ENCODE results near the gene BRD4. TPM values are rescaled to one million over a fixed set of nuclear protein-coding genes. Genes with fewer than 3 reads are reported as not detected.

BRD4 gene
- total and polyA plus RNA-seq, 10 of the 15 experiments (the other 5 are each of a cell fraction or from before 2014, with no cell fraction given), result 5.3 to 84.4 (median 11.8) TPM

DNA sequence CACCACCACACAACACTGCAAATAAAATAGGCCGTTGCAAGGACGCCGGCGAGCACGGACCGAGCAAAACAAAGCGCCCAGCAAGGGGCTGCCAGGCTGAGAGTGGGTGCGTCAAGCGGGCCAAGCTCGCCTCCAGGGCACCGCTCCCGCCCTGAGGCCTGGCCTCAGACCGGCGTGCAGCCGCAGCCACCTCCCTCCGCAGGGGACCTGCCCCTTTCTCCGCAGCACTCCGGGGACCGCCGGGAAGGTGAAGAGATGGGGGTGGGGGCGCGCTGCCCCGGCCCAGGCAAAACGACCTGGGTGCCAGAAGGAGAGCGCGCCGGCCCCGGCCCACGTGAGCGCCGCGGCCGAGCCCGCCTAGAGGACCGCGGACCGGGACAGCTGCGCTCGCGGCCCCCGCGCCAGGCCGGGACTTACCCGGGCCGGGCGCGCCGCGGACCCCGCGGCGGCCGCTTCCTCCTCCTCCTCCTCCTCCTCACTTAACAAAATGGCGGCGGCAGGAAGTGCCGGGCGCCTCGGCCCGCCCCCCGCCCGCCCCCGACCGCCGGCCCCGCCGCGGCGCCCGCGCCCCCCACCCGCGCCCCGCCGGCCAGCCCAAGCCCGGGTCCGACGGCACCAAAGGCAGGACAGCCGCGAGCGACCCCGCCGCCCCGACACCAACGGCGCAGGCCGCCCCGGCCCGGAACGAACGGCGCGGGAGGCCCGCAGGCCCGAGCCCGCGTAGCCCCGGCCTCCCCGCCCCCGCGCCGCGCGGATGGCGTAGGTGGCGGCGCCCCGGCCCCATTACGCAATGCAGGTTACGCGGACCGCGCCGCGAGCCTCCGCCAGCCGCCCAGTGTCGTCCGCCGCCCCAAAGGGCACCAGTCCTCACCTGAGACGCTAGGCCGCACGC is 674 bp downstream of the BRD4 start (continued):
- TF ChIP-seq, protein P1, sequence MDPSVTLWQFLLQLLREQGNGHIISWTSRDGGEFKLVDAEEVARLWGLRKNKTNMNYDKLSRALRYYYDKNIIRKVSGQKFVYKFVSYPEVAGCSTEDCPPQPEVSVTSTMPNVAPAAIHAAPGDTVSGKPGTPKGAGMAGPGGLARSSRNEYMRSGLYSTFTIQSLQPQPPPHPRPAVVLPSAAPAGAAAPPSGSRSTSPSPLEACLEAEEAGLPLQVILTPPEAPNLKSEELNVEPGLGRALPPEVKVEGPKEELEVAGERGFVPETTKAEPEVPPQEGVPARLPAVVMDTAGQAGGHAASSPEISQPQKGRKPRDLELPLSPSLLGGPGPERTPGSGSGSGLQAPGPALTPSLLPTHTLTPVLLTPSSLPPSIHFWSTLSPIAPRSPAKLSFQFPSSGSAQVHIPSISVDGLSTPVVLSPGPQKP (IDR thresholded peaks at IDR 0.05; ENCODE audit: low read depth, low read length), result no peak
- no peak for TF ChIP-seq CREM (IDR thresholded peaks at IDR 0.05; ENCODE audit: low read depth)
- TF ChIP-seq CHD1 (IDR thresholded peaks at IDR 0.05; ENCODE audit: low read depth, low read length), result no peak
- TF ChIP-seq NRF1 (conservative IDR thresholded peaks at IDR 0.05; ENCODE audit: low read depth, low read length), result no peak
- TF ChIP-seq ASH2L (IDR thresholded peaks at IDR 0.05; ENCODE audit: borderline replicate concordance, low read depth), result no peak
- peak; percentile 15; the same call in 1 of the 2 replicates for TF ChIP-seq ZNF217 (IDR thresholded peaks at IDR 0.05)
- peak; percentile 90 for TF ChIP-seq YY1 (IDR thresholded peaks at IDR 0.05; ENCODE audit: low read depth, low read length)
- TF ChIP-seq FOXK2 (IDR thresholded peaks at IDR 0.05), result no peak
- TF ChIP-seq NR2F1 (conservative IDR thresholded peaks at IDR 0.05), result no peak; the same call in 1 of the 2 replicates
- TF ChIP-seq POLR2AphosphoS5 (IDR thresholded peaks at IDR 0.05; ENCODE audit: low read length), result peak; percentile 3; the same call in 1 of the 2 replicates
- no peak for TF ChIP-seq NR2C2 (IDR thresholded peaks at IDR 0.05; ENCODE audit: borderline replicate concordance, control insufficient read depth, insufficient read length, low read depth)
- TF ChIP-seq PAX8 (IDR thresholded peaks at IDR 0.05), result no peak
- TF ChIP-seq RELA (IDR thresholded peaks at IDR 0.05; ENCODE audit: borderline replicate concordance, partially characterized antibody), result no peak
- TF ChIP-seq ESRRA (IDR thresholded peaks at IDR 0.05; ENCODE audit: low read length), result no peak
- no peak for TF ChIP-seq TCF7 (IDR thresholded peaks at IDR 0.05; ENCODE audit: borderline replicate concordance)
- TF ChIP-seq, protein P2, sequence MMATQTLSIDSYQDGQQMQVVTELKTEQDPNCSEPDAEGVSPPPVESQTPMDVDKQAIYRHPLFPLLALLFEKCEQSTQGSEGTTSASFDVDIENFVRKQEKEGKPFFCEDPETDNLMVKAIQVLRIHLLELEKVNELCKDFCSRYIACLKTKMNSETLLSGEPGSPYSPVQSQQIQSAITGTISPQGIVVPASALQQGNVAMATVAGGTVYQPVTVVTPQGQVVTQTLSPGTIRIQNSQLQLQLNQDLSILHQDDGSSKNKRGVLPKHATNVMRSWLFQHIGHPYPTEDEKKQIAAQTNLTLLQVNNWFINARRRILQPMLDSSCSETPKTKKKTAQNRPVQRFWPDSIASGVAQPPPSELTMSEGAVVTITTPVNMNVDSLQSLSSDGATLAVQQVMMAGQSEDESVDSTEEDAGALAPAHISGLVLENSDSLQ (IDR thresholded peaks at IDR 0.05), result no peak
- TF ChIP-seq RAD21 (IDR thresholded peaks at IDR 0.05; ENCODE audit: insufficient read depth, low read depth, low read length), result no peak
- no peak for TF ChIP-seq EZH2 (IDR thresholded peaks at IDR 0.05; ENCODE audit: borderline replicate concordance, control insufficient read depth, low read depth, low read length)
- TF ChIP-seq, protein P3, sequence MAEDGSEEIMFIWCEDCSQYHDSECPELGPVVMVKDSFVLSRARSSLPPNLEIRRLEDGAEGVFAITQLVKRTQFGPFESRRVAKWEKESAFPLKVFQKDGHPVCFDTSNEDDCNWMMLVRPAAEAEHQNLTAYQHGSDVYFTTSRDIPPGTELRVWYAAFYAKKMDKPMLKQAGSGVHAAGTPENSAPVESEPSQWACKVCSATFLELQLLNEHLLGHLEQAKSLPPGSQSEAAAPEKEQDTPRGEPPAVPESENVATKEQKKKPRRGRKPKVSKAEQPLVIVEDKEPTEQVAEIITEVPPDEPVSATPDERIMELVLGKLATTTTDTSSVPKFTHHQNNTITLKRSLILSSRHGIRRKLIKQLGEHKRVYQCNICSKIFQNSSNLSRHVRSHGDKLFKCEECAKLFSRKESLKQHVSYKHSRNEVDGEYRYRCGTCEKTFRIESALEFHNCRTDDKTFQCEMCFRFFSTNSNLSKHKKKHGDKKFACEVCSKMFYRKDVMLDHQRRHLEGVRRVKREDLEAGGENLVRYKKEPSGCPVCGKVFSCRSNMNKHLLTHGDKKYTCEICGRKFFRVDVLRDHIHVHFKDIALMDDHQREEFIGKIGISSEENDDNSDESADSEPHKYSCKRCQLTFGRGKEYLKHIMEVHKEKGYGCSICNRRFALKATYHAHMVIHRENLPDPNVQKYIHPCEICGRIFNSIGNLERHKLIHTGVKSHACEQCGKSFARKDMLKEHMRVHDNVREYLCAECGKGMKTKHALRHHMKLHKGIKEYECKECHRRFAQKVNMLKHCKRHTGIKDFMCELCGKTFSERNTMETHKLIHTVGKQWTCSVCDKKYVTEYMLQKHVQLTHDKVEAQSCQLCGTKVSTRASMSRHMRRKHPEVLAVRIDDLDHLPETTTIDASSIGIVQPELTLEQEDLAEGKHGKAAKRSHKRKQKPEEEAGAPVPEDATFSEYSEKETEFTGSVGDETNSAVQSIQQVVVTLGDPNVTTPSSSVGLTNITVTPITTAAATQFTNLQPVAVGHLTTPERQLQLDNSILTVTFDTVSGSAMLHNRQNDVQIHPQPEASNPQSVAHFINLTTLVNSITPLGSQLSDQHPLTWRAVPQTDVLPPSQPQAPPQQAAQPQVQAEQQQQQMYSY (CRISPR knock-in tag; IDR thresholded peaks at IDR 0.05), result no peak
- no peak for TF ChIP-seq USF2 (IDR thresholded peaks at IDR 0.05; ENCODE audit: borderline replicate concordance, low read depth, low read length)
- no peak for TF ChIP-seq RUNX3 (IDR thresholded peaks at IDR 0.05; ENCODE audit: low read length)
- no peak for TF ChIP-seq SP1 (IDR thresholded peaks at IDR 0.05; ENCODE audit: low read depth, low read length)
- no peak for TF ChIP-seq KAT2A (conservative IDR thresholded peaks at IDR 0.05; ENCODE audit: control insufficient read depth, low read depth, low read length)
- no peak for TF ChIP-seq JUNB (IDR thresholded peaks at IDR 0.05)
